GM10248 (cell line): ENCODE results near the gene SCD.

Experiments
- CTCF ChIA-PET: fragments of 300-600 bp; sonication (Branson Sonifier 250); formaldehyde crosslinking; extraction: SDS; loops from one replicate; lab custom pipeline; 2021; ENCODE audit warnings: antibody characterized with exemption; lab: Yijun Ruan, JAX
- POLR2A ChIA-PET: fragments of 350-650 bp; sonication (Branson Sonifier 250); formaldehyde crosslinking; extraction: SDS; loops from one replicate; lab custom pipeline; 2020; ENCODE audit warnings: antibody characterized with exemption; lab: Yijun Ruan, JAX
- DNase-seq: peaks from one replicate; pipeline ENCODE4 v3.0.0; 2012; ENCODE audit errors: extremely low spot score
- TF ChIP-seq, protein P1 (sequence below): IDR thresholded peaks from 2 replicates; pipeline ENCODE4 v1.5.1; 2012; ENCODE audit warnings: mild to moderate bottlenecking, low read depth; ENCODE audit errors: extremely low read depth, missing control alignments, control extremely low read depth

The SCD gene

DNA sequence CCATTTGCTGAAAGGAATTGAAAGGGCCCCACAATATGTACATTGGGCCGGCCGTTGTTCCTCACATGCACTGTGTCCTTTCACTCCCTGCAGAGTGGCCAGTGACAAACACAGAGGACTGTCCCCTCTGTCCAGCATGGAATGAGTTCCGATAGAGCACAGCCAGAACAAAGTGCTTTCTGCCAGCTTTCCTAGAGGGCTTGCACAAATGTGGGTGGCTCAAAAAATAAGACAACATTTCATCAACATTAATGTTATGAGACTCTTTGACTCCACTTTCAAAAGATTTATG lies 19.4 kb upstream of the SCD start:
- no peak for DNase-seq
- ChIA-PET CTCF (interaction anchor here (0.9 to 7.5 kb wide), 4 partner anchors 12 to 345 kb away, joined by 3 to 70 read pairs (median 3); no protein-coding TSS in a partner anchor), POLR2A (interaction anchor here (0.6 to 1.7 kb wide), 2 partner anchors 19 to 78 kb away, joined by 3 to 7 read pairs; partner anchors contain the start of gene SCD)
- TF ChIP-seq, protein P1, sequence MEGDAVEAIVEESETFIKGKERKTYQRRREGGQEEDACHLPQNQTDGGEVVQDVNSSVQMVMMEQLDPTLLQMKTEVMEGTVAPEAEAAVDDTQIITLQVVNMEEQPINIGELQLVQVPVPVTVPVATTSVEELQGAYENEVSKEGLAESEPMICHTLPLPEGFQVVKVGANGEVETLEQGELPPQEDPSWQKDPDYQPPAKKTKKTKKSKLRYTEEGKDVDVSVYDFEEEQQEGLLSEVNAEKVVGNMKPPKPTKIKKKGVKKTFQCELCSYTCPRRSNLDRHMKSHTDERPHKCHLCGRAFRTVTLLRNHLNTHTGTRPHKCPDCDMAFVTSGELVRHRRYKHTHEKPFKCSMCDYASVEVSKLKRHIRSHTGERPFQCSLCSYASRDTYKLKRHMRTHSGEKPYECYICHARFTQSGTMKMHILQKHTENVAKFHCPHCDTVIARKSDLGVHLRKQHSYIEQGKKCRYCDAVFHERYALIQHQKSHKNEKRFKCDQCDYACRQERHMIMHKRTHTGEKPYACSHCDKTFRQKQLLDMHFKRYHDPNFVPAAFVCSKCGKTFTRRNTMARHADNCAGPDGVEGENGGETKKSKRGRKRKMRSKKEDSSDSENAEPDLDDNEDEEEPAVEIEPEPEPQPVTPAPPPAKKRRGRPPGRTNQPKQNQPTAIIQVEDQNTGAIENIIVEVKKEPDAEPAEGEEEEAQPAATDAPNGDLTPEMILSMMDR: no peak

DNA sequence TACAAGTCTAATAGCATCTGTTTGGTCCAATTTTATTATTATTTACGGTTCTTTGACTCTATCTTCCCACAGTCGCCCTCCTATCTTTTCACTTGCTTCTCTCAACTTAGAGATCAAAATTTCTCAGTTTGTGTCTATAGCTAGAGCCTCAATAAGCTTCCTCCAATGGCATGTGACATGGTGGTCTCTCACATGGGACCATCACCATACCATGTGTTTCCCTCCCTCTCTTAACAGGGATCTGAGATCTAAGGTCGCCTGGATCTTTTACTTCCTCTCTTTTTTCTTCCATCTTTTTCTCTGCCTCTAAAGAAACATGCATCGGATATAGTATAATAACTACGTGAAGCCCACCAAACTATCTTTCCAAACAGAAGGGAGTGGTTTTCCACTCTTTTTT lies 18.8 kb upstream of the SCD start:
- POLR2A ChIA-PET: no interaction called here
- TF ChIP-seq, protein P1: no peak
- no peak for DNase-seq
- CTCF ChIA-PET: interaction anchor here (0.9 to 7.5 kb wide), 5 partner anchors 11 to 345 kb away, joined by 3 to 70 read pairs (median 3); no protein-coding TSS in a partner anchor

DNA sequence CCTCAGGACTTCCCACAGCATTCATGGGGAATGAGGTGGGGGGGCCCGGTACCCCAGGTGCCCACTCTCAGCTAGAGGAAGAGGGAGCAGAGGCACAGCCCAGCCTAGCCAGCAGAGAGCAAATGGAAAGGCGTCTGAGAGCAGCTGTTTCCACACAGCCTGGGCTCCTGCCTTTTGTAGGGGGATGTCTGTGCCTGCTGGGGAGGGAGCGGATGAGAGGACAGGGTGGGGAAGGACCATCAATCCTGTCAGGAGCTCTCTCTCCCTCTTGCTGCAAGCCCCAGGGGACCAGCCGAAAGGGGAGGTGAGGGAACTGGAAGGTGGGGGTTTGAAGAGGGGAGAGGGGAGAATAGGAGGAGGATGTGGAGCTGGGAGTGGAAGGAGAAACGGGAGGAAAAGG lies 17.0 kb upstream of the SCD start, which contains the start of gene PKD2L1:
Gene PKD2L1, minus strand, starts transcription at position 150 of the 400 bp plus-strand sequence. Its CDS starts 125 bp downstream, at position 25.
- ChIA-PET POLR2A (no interaction called here), CTCF (interaction anchor here (1.1 to 7.5 kb wide), 12 partner anchors 9 to 548 kb away, joined by 3 to 70 read pairs (median 4); no protein-coding TSS in a partner anchor)
- TF ChIP-seq, protein P1: no peak
- no peak for DNase-seq

DNA sequence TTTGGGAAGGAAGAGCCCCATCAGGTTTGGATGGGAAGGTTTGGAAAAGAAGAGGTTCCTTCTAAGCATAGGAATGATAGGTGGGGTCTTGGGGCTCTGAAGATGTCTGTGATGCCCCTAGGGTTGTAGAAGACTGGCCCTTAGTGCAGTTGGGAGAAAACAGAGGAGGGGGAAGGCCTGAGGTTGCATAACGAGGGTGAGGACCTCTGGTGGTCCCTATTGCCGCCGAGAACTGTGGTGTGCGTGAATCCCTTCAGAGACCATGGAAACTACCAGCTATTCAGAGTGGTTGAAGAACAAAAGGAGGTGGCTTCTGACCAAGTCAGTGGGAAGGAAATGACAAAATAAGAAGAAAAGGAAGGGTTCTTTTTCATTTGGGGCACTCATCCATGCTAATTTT lies 13.9 kb upstream of the SCD start:
- TF ChIP-seq, protein P1: no peak
- DNase-seq: no peak
- CTCF ChIA-PET: interaction anchor here (1.1 to 3.6 kb wide), 3 partner anchors 10 to 176 kb away, joined by 3 to 21 read pairs (median 4); no protein-coding TSS in a partner anchor
- POLR2A ChIA-PET: no interaction called here

DNA sequence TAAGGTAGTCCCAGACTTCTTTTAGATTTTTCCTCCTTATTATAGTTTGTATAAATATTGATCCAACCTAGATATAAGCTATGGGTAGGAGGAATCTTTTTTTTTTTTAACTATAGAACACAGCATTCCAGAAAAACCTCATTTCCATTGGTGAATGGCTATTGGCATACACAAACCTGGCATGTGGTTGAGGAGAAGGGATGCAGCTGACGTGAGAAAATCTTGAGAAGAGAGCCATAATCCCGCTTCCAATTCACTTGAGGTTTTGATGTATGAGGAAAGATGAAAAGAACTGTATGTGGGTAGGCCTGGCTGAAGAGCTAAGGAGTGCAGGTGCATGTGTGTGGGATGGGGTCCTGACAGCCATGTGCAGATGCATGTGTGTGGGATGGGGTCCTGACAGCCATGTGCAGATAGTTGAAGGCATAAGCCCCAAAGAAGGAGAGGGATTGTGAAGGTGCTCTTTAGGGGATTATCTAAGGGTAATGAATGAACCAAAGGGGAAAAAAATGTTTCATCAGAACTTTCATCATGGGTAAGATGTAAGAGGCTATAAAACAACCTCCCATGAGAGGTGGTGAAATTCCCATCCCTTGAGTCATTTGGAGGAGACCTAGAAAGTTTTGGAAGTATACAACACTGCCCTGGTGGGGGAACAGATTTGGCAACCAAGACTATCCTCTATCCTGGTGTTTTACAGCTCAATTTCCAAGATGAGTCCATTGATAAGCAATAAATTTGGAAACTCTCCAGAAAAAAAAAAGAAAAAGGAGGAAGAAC lies 13.2 kb upstream of the SCD start:
- ChIA-PET POLR2A (no interaction called here), CTCF (interaction anchor here (1.1 to 3.6 kb wide), 3 partner anchors 9 to 175 kb away, joined by 3 to 21 read pairs (median 4); no protein-coding TSS in a partner anchor)
- TF ChIP-seq, protein P1: no peak
- DNase-seq: no peak

DNA sequence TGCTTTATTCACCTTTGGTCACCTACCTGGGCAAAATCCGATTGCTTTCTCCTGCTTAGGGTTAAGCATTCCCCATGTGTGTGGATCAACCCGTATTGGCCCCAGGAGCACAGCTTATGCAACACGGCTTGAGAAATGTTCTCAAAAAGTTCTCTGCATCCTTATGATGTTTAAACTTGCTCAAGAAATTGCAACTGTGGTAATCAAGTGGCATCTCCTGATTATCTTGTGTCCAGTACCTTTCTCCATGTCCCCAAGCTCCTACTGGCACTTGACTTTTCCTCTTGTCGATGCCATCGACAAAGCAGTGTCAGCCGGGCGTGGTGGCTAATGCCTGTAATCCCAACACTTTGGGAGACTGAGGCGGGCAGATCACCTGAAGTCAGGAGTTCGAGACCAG lies 12.3 kb upstream of the SCD start:
- CTCF ChIA-PET: interaction anchor here (1.6 to 3.6 kb wide), 2 partner anchors 8 to 98 kb away, joined by 4 to 21 read pairs; no protein-coding TSS in a partner anchor
- POLR2A ChIA-PET: no interaction called here
- TF ChIP-seq, protein P1: no peak

More for the DNA sequence above, 12.3 kb upstream of the SCD start:
- no peak for DNase-seq
